Lung (tissue), 12 donors: ENCODE measurements around the gene CBX3. TPM values are rescaled to one million over a fixed set of nuclear protein-coding genes. Genes with fewer than 3 reads are reported as not detected.
"Not testable (repeated sequence)": the region's sequence is repeated elsewhere in the genome, so short reads cannot be mapped to it uniquely, and the experiment has no call there.

ENCODE experiments used
- ATAC-seq: fragments of 200-7000 bp; cut with Tn5 transposase; one replicate; pipeline ENCODE4 v1.9.1; 2020; ENCODE audit warnings: moderate number of reproducible peaks; ENCODE audit not compliant: insufficient read depth, low FRiP score
- DNase-seq, 3 donors: peaks; one replicate each; pipeline ENCODE4 v3.0.0-alpha.2; 2013 to 2017
- H3K27ac ChIP-seq, 2 donors: one replicate each; pipeline ENCODE4 v1.5.1; 2013; ENCODE audit warnings: mild to moderate bottlenecking in 2 of 2, moderate library complexity in 2 of 2, control low read depth in 1 of 2, inconsistent platforms in 1 of 2, low read depth in 1 of 2, low read length in 1 of 2
- H3K27me3 ChIP-seq, 3 donors: one replicate each; pipeline ENCODE4 v1.5.1; 2013; ENCODE audit warnings: low read length in 2 of 3; ENCODE audit not compliant: control insufficient read depth in 3 of 3, insufficient read depth in 3 of 3
- H3K36me3 ChIP-seq, 4 donors: one replicate each; pipeline ENCODE4 v1.5.1; 2013; ENCODE audit warnings: low read length in 4 of 4, mild to moderate bottlenecking in 1 of 4, moderate library complexity in 1 of 4; ENCODE audit not compliant: control insufficient read depth in 4 of 4, insufficient read depth in 4 of 4
- H3K4me1 ChIP-seq, 5 donors: one replicate each; pipeline ENCODE4 v1.5.1; 2013; ENCODE audit warnings: low read length in 5 of 5, mild to moderate bottlenecking in 2 of 5, moderate library complexity in 1 of 5; ENCODE audit not compliant: control insufficient read depth in 5 of 5, insufficient read depth in 5 of 5
- H3K4me3 ChIP-seq: one replicate; pipeline ENCODE4 v1.5.1; 2013; ENCODE audit warnings: mild to moderate bottlenecking, control low read depth, moderate library complexity
- H3K9ac ChIP-seq, 2 donors: one replicate each; pipeline ENCODE4 v1.5.1; 2013; ENCODE audit warnings: low read length in 2 of 2, control low read depth in 1 of 2; ENCODE audit not compliant: insufficient read depth in 1 of 2
- H3K9me3 ChIP-seq, 4 donors: one replicate each; pipeline ENCODE4 v1.5.1; 2013; ENCODE audit warnings: low read length in 3 of 4, mild to moderate bottlenecking in 1 of 4, moderate library complexity in 1 of 4; ENCODE audit not compliant: control insufficient read depth in 4 of 4, insufficient read depth in 3 of 4
- WGBS, 2 donors: extraction: QIAGEN DNeasy Blood & Tissue Kit; methylation state at CpG; one replicate each; pipeline ENCODE4 v1.1.7; 2013; 5-methylcytosine and 5-hydroxymethylcytosine counted together
- polyA plus RNA-seq, 2 donors: library from polyadenylated mRNA; stranded (reverse); fragments of 200-250 nt; gene quantifications; one replicate each; pipeline ENCODE4 v1.2.1, GENCODE V29; 2013
- total RNA-seq, 2 donors: library from RNA; depleted of rRNA in 1 of 2; stranded (reverse); fragments of >200 nt in 1 of 2; gene quantifications; one replicate each; pipeline ENCODE4 v1.2.1, GENCODE V29; 2014 to 2021
- TF ChIP-seq, protein P1 (sequence below): IDR thresholded peaks from 2 replicates; pipeline ENCODE4 v1.5.1; 2012; ENCODE audit warnings: mild to moderate bottlenecking; ENCODE audit errors: control extremely low read depth, extremely low read depth
- donor health status: control.
- donor health status: control.
- donor health status: Bipolar disorder and iron deficiency.
- donor health status: healthy.
- donor health status: DM: yes; HTN: yes; CAD: no.

The CBX3 gene
- total and polyA plus RNA-seq, 4 donors, result 77.7 to 136 (median 94.9) TPM

DNA sequence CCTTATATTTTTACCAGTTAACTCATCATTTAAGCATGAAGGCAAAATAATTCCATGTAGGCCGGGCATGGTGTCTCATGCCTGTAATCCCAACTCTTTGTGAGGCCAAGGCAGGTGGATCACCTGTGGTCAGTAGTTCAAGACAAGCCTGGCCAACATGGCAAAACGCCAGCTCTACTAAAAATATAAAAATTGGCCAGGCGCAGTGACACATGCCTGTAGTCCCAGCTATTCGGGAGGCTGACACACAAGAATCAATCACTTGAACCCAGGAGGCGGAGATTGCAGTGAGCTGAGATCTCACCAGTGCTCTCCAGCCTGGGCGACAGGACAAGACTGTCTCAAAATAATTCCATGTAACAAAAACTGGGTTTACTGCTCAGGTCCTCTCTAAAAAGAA lies 19.3 kb upstream of the CBX3 start:
- ATAC-seq, result no peak
- peaks cover 0 to 2% (median 0%) of the 10 kb centered on the region in 3 donors for H3K27me3 ChIP-seq
- peak overlapping the region in 1 of 2 donors; percentile 33 for H3K27ac ChIP-seq
- DNase-seq, result no peak
- no peak overlapping the region for H3K9ac ChIP-seq
- H3K4me1 ChIP-seq, result no peaks in the 10 kb centered on the region
- TF ChIP-seq, protein P1, sequence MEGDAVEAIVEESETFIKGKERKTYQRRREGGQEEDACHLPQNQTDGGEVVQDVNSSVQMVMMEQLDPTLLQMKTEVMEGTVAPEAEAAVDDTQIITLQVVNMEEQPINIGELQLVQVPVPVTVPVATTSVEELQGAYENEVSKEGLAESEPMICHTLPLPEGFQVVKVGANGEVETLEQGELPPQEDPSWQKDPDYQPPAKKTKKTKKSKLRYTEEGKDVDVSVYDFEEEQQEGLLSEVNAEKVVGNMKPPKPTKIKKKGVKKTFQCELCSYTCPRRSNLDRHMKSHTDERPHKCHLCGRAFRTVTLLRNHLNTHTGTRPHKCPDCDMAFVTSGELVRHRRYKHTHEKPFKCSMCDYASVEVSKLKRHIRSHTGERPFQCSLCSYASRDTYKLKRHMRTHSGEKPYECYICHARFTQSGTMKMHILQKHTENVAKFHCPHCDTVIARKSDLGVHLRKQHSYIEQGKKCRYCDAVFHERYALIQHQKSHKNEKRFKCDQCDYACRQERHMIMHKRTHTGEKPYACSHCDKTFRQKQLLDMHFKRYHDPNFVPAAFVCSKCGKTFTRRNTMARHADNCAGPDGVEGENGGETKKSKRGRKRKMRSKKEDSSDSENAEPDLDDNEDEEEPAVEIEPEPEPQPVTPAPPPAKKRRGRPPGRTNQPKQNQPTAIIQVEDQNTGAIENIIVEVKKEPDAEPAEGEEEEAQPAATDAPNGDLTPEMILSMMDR, result no peak
- 69 to 79% methylated on average over 6 of the region's 6 CpGs for WGBS, 2 donors
- H3K36me3 ChIP-seq, result peaks cover 0 to 13% (median 0%) of the 10 kb centered on the region in 4 donors
- no peaks in the 10 kb centered on the region for H3K9me3 ChIP-seq
- no peak overlapping the region for H3K4me3 ChIP-seq

- ATAC-seq (no peak), DNase-seq (no peak)
- Histone ChIP-seq H3K9ac (no peak overlapping the region), H3K27me3 (peaks cover 0 to 2% (median 0%) of the 10 kb centered on the region in 3 donors), H3K27ac (no peak overlapping the region), H3K36me3 (peaks cover 0 to 17% (median 1%) of the 10 kb centered on the region in 4 donors), H3K4me1 (peaks cover 0 to 2% (median 0%) of the 10 kb centered on the region in 5 donors), H3K9me3 (no peaks in the 10 kb centered on the region), H3K4me3 (no peak overlapping the region)
- TF ChIP-seq, protein P1, result no peak
- WGBS, 2 donors, result 81 to 90% methylated on average over 8 of the region's 8 CpGs
Measured at GRCh38 chr7:26182706-26183105, 18.8 kb upstream of the CBX3 start.

DNA sequence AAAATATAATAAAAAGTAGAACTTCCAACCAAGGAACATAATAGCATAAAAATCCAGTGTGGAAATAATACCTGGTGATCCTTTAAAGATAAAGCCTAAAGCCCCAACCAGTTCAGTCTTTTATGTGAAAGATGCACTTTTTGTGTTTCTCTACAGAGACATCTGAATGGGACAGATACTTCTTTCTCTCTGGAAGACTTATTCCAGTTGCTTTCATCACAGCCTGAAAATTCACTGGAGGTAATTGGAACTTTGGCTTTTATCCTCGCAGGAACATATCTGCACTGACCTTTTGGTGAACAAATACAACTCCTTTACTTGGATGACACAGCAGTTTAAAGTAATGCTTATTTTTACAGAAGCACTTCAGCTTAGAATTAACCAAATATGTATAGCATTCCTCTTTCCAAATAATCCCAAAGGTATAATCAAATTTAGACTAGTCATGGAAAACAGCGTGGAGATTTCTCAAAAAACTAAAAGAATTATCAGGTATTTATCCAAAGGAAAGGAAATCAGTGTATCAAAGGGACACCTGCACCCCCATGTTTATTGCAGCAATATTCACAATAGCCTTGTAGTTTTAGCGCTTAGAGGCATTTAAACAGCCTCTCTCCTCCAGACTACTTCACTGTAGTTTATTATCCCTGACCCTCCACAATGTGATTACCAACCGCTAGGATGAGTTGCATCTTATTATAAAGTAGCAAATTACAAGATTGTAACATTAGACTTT lies 17.8 kb upstream of the CBX3 start:
- ATAC-seq (no peak), DNase-seq (no peak)
- Histone ChIP-seq H3K4me3 (no peak overlapping the region), H3K27me3 (peaks cover 0 to 2% (median 0%) of the 10 kb centered on the region in 3 donors), H3K36me3 (peaks cover 5 to 27% (median 6%) of the 10 kb centered on the region in 4 donors), H3K27ac (no peak overlapping the region), H3K9ac (no peak overlapping the region), H3K4me1 (peaks cover 0 to 6% (median 0%) of the 10 kb centered on the region in 5 donors), H3K9me3 (no peaks in the 10 kb centered on the region)
- WGBS, 2 donors, result 78 to 82% methylated on average over 4 of the region's 4 CpGs
- TF ChIP-seq, protein P1, result no peak

- H3K36me3 ChIP-seq, result peaks cover 8 to 33% (median 13%) of the 10 kb centered on the region in 4 donors
- not testable (repeated sequence) for H3K27me3 ChIP-seq, H3K9me3 ChIP-seq, H3K4me1 ChIP-seq, DNase-seq, H3K27ac ChIP-seq, ATAC-seq, H3K9ac ChIP-seq, H3K4me3 ChIP-seq
- WGBS, 2 donors, result 80 to 84% methylated on average over 4 of the region's 4 CpGs
Measured at GRCh38 chr7:26184281-26185101, 17.1 kb upstream of the CBX3 start.
